ENCODE measurements around the gene CHRNE. TPM values are rescaled to one million over a fixed set of nuclear protein-coding genes. Genes with fewer than 3 reads are reported as not detected.

CHRNE gene
- total RNA-seq, 2 experiments from 2014 or later, result 0.27 to 0.32 TPM

- Histone ChIP-seq H3K9me2 (ENCODE audit: insufficient read depth, low read length) (no peaks in the 10 kb centered on the region), H3K9me3 (ENCODE audit: low read length) (no peaks in the 10 kb centered on the region), H3K4me3 (ENCODE audit: low read depth, low read length, poor library complexity, severe bottlenecking) (no peak overlapping the region), H3K27ac (ENCODE audit: low read depth, low read length, poor library complexity, severe bottlenecking) (no peak overlapping the region), H2AFZ (ENCODE audit: low read length) (no peak overlapping the region), H3K79me2 (ENCODE audit: insufficient read depth, low read depth, low read length) (no peaks in the 10 kb centered on the region), H4K20me1 (ENCODE audit: insufficient read depth, low read length) (0 out of 2 replicates have a peak, but pooled peaks cover 5% of the 10 kb centered on the region), H3K4me1 (ENCODE audit: insufficient read depth, low read length, poor library complexity, severe bottlenecking) (no peaks in the 10 kb centered on the region), H3K4me2 (ENCODE audit: low read length) (no peak overlapping the region), H3K36me3 (ENCODE audit: insufficient read depth, low read length) (peaks cover 22% of the 10 kb centered on the region)
- no TSS peak for BruUV-seq (replicated peaks)
- no peak for DNase-seq (ENCODE audit: low spot score)
- ChIA-PET POLR2A (no interaction called here), CTCF (ENCODE audit: unreplicated experiment) (no interaction called here)
- TF ChIP-seq CTCF (conservative IDR thresholded peaks at IDR 0.05; ENCODE audit: low read length) (no peak), EZH2phosphoT487 (IDR thresholded peaks at IDR 0.05; ENCODE audit: borderline replicate concordance, low read depth, low read length) (no peak)
- intact Hi-C loops (cut with micrococcal nuclease; ENCODE audit: unreplicated experiment), result no loop called here
These were observed 53.8 kb downstream of the CHRNE start for GRCh38 chr17:4849011-4849536.

Other genes starting within 250 kb of the CHRNE start
- gene PELP1, start 199.0 kb downstream of the CHRNE start, total RNA-seq (2014; rRNA removed; shearing (Covaris generic)), result 28.2 and 36.8 TPM in 2 replicates
- 104 and 113 TPM in 2 replicates for gene PELP1, start 199.0 kb downstream of the CHRNE start, total RNA-seq (2022)
- 49.8 and 56.7 TPM in 2 replicates for gene ARRB2, start 192.5 kb downstream of the CHRNE start, total RNA-seq (2014; rRNA removed; shearing (Covaris generic))
- gene ARRB2, start 192.5 kb downstream of the CHRNE start, total RNA-seq (2022), result 84.9 and 96.1 TPM in 2 replicates
- 35.3 and 35.9 TPM in 2 replicates for gene MED11, start 171.7 kb downstream of the CHRNE start, total RNA-seq (2014; rRNA removed; shearing (Covaris generic))
- gene MED11, start 171.7 kb downstream of the CHRNE start, total RNA-seq (2022), result 19.0 and 19.2 TPM in 2 replicates
- not detected in 2 replicates for gene ZMYND15, start 163.3 kb downstream of the CHRNE start, total RNA-seq (2014; rRNA removed; shearing (Covaris generic))
- not detected in 2 replicates for gene ZMYND15, start 163.3 kb downstream of the CHRNE start, total RNA-seq (2022)
- gene CXCL16, start 163.2 kb downstream of the CHRNE start, total RNA-seq (2014; rRNA removed; shearing (Covaris generic)), result not detected in 2 replicates
- gene CXCL16, start 163.2 kb downstream of the CHRNE start, total RNA-seq (2022), result not detected in 2 replicates
- not detected in 2 replicates for gene TM4SF5, start 131.2 kb downstream of the CHRNE start, total RNA-seq (2014; rRNA removed; shearing (Covaris generic))
- gene TM4SF5, start 131.2 kb downstream of the CHRNE start, total RNA-seq (2022), result not detected in 2 replicates
- gene VMO1, start 116.7 kb downstream of the CHRNE start, total RNA-seq (2014; rRNA removed; shearing (Covaris generic)), result not detected in 2 replicates
- 0.55 TPM in 1 of 2 replicates, not detected in the other for gene VMO1, start 116.7 kb downstream of the CHRNE start, total RNA-seq (2022)
- gene GLTPD2, start 114.1 kb downstream of the CHRNE start, total RNA-seq (2014; rRNA removed; shearing (Covaris generic)), result not detected in 2 replicates
- not detected in 2 replicates for gene GLTPD2, start 114.1 kb downstream of the CHRNE start, total RNA-seq (2022)
- gene PSMB6, start 106.9 kb downstream of the CHRNE start, total RNA-seq (2014; rRNA removed; shearing (Covaris generic)), result 144 and 155 TPM in 2 replicates
- gene PSMB6, start 106.9 kb downstream of the CHRNE start, total RNA-seq (2022), result 111 and 137 TPM in 2 replicates
- gene PLD2, start 95.9 kb downstream of the CHRNE start, total RNA-seq (2014; rRNA removed; shearing (Covaris generic)), result 6.6 and 10.2 TPM in 2 replicates
- 13.5 and 18.7 TPM in 2 replicates for gene PLD2, start 95.9 kb downstream of the CHRNE start, total RNA-seq (2022)
- gene MINK1, start 69.8 kb downstream of the CHRNE start, total RNA-seq (2014; rRNA removed; shearing (Covaris generic)), result 38.3 and 40.6 TPM in 2 replicates
- gene MINK1, start 69.8 kb downstream of the CHRNE start, total RNA-seq (2022), result 61.0 and 62.5 TPM in 2 replicates
- gene C17orf107, start 3.6 kb downstream of the CHRNE start, total RNA-seq (2014; rRNA removed; shearing (Covaris generic)), result 0.18 and 0.79 TPM in 2 replicates
- 0.76 and 1.1 TPM in 2 replicates for gene C17orf107, start 3.6 kb downstream of the CHRNE start, total RNA-seq (2022)
- not detected in 2 replicates for gene GP1BA, start 29.2 kb upstream of the CHRNE start, total RNA-seq (2014; rRNA removed; shearing (Covaris generic))
- not detected in 2 replicates for gene GP1BA, start 29.2 kb upstream of the CHRNE start, total RNA-seq (2022)
- gene SLC25A11, start 36.9 kb upstream of the CHRNE start, total RNA-seq (2014; rRNA removed; shearing (Covaris generic)), result 59.6 and 80.6 TPM in 2 replicates
- gene SLC25A11, start 36.9 kb upstream of the CHRNE start, total RNA-seq (2022), result 66.8 and 68.2 TPM in 2 replicates
- gene RNF167, start 37.2 kb upstream of the CHRNE start, total RNA-seq (2014; rRNA removed; shearing (Covaris generic)), result 31.4 and 46.5 TPM in 2 replicates
- 120 and 124 TPM in 2 replicates for gene RNF167, start 37.2 kb upstream of the CHRNE start, total RNA-seq (2022)
- gene PFN1, start 45.4 kb upstream of the CHRNE start, total RNA-seq (2014; rRNA removed; shearing (Covaris generic)), result 1,053 and 1,272 TPM in 2 replicates
- gene PFN1, start 45.4 kb upstream of the CHRNE start, total RNA-seq (2022), result 950 and 1,053 TPM in 2 replicates
- gene ENO3, start 48.0 kb upstream of the CHRNE start, total RNA-seq (2014; rRNA removed; shearing (Covaris generic)), result 14.6 and 24.6 TPM in 2 replicates
- gene ENO3, start 48.0 kb upstream of the CHRNE start, total RNA-seq (2022), result 79.4 and 80.4 TPM in 2 replicates
- 53.2 and 54.4 TPM in 2 replicates for gene SPAG7, start 64.7 kb upstream of the CHRNE start, total RNA-seq (2014; rRNA removed; shearing (Covaris generic))
- 58.9 and 67.7 TPM in 2 replicates for gene SPAG7, start 64.7 kb upstream of the CHRNE start, total RNA-seq (2022)
- 8.7 and 9.7 TPM in 2 replicates for gene CAMTA2, start 84.6 kb upstream of the CHRNE start, total RNA-seq (2014; rRNA removed; shearing (Covaris generic))
- gene CAMTA2, start 84.6 kb upstream of the CHRNE start, total RNA-seq (2022), result 44.3 and 53.4 TPM in 2 replicates
- gene INCA1, start 94.4 kb upstream of the CHRNE start, total RNA-seq (2014; rRNA removed; shearing (Covaris generic)), result not detected in 2 replicates
- 0.82 and 1.2 TPM in 2 replicates for gene INCA1, start 94.4 kb upstream of the CHRNE start, total RNA-seq (2022)
- 20.6 and 32.1 TPM in 2 replicates for gene KIF1C, start 94.9 kb upstream of the CHRNE start, total RNA-seq (2014; rRNA removed; shearing (Covaris generic))
- gene KIF1C, start 94.9 kb upstream of the CHRNE start, total RNA-seq (2022), result 51.1 and 53.7 TPM in 2 replicates
- gene SLC52A1, start 132.3 kb upstream of the CHRNE start, total RNA-seq (2014; rRNA removed; shearing (Covaris generic)), result not detected in 2 replicates
- not detected in 2 replicates for gene SLC52A1, start 132.3 kb upstream of the CHRNE start, total RNA-seq (2022)
- 0.98 and 1.8 TPM in 2 replicates for gene ZFP3, start 175.4 kb upstream of the CHRNE start, total RNA-seq (2014; rRNA removed; shearing (Covaris generic))
- gene ZFP3, start 175.4 kb upstream of the CHRNE start, total RNA-seq (2022), result 0.34 and 0.65 TPM in 2 replicates
- gene ZNF232, start 208.8 kb upstream of the CHRNE start, total RNA-seq (2014; rRNA removed; shearing (Covaris generic)), result 28.3 and 32.0 TPM in 2 replicates
- 20.8 and 21.3 TPM in 2 replicates for gene ZNF232, start 208.8 kb upstream of the CHRNE start, total RNA-seq (2022)
- gene USP6, start 212.9 kb upstream of the CHRNE start, total RNA-seq (2014; rRNA removed; shearing (Covaris generic)), result 0.03 TPM in 1 of 2 replicates, not detected in the other
- 0.06 and 0.11 TPM in 2 replicates for gene USP6, start 212.9 kb upstream of the CHRNE start, total RNA-seq (2022)

Data from OCI-LY7 (cell line).